Stimulated activated CD4-positive, alpha-beta T cell treated with anti-CD3 and anti-CD28 coated beads, Interleukin-1b, Interleukin-23, amount 100 ng/mL, for 4 hours (primary cell): ENCODE results near the gene PWWP2B.
A peak's percentile ranks its signal among the peaks of the same experiment; 100 is the strongest.

Experiments
- DNase-seq, 2 donors: peaks; one replicate each; pipeline ENCODE4 v3.0.0-alpha.2; 2020; ENCODE audit warnings: low read depth in 2 of 2

PWWP2B gene

DNA sequence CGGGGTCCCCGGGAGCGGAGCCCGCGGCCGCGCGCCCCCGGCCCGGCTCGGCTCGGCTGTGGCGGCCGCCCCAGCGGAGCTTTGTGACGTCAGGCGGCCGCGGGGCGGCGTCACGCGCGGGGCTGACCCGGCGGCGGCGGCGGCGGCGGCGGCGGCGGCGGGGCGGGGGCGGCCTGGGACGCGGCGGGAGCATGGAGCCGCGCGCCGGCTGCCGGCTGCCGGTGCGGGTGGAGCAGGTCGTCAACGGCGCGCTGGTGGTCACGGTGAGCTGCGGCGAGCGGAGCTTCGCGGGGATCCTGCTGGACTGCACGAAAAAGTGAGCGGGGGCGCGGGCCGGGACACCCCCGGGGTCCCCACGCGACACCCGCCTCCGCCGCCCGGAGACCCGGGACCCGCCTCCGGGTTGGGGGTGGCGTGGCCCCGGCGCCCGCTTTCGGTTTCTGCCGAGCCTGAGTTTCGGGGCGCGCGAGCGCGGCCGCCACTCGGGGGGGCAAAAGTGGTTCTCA, at the start of gene PWWP2B:
Gene PWWP2B (plus strand): TSS at position 165 of the 506 bp plus-strand sequence. CDS start 27 bp downstream, at position 192.
- peak; percentile 54 to 62 for DNase-seq

- DNase-seq, result no peak
Measured at GRCh38 chr10:132347211-132347930, 49.6 kb upstream of the PWWP2B start.

DNA sequence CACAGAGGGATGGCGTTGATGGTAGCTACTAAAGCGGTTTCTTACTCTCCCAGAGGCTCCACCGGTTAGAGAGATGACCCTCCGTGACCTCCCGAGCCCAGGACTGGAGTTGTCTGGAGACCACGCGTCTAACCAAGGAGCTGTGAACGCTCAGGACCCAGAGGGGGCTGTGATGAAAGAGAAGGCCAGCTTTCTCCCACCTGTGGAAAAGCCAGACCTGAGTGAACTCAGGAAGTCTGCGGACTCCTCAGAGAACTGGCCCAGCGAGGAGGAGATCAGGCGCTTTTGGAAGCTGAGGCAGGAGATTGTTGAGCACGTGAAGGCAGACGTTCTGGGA, 49.1 kb upstream of the PWWP2B start:
- no peak for DNase-seq

DNA sequence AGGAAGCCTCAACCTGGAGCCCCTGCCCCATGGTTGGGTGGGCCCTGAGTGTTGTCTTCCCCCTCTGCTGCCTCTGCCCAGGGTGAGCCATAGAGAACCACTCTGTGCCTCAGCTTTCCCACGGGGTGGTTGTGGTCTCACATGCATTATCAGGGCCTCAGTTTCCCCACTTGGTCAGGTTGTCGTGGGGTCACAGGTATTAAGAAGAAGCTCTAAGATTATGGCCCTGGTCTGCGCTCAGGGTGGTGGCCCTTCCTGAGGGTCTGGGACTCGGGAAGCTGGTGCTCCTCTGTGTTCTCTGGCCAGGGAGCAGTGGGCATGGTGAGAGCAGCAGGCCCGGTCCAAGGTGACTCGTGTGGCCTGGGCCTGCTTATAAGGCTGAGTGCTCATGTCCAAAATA, 47.2 kb upstream of the PWWP2B start:
- DNase-seq, result no peak

DNA sequence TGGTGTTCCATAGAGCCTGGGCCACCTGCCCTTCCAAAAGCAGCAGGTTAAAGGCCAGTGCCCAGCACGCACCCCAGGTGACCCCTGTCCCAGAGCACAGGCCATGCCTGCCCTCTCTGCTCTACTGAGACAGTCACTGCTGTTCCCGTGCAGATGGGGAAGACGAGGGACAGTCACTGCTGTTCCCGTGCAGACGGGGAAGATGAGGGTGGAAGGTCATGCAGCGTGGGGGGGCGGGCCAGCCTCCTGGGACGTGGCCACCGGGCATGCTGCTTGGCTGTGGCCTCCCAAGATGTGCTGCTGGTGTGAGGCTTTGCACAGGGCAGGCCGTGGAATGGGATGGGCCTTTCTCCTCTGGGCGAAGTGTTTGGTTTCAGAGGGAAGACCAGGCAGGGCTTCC, 46.6 kb upstream of the PWWP2B start:
- DNase-seq, result no peak

- no peak for DNase-seq
Measured at GRCh38 chr10:132350946-132351345, 46.1 kb upstream of the PWWP2B start.

GRCh38 chr10:132351611-132352010, 45.4 kb upstream of the PWWP2B start:
- no peak for DNase-seq

- peak; percentile 78 for DNase-seq
Measured at GRCh38 chr10:132352462-132353308, 44.3 kb upstream of the PWWP2B start.

DNA sequence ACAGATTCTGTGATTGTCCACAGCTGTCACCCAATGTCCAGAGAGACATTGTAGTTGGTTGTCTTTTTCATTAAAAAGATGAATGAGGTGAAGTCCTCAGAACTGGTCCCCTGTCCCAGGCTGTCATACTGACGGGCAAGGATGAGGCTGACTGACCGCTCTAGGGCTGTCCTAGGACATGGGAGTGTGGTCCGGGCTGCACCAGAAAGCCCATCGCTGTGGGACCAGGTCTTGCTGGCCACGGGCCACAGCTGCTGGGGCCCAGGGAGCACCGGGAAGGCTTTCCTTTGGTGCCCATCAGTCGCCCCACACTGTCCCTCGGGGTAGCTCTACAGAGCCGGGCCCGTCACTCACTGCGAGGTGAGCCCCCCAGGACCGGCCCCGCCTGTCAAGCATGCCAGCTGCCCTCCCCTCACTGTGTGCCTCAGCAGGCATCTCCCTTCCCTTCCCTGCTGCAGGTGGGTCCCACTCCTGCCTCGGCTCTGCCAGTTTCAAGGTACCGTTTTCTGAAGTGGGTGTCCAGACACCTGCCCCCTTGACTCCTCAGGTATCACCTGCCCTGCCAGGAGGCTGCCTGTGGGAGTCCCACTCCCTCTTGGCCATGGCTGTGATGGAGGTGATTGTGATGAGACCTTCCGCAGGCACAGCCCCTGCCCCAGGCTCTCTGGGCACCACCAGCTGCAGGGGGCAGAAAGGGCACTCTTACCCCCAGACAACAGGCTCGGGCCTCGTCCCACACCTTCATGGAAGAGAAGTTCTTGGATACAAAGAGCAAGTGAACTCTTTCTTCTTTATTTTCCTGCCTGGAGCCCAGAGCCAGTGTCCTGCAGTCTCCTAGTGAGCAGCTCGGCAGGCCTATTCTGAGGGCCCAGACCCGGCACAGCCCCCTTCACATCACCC, 43.3 kb upstream of the PWWP2B start:
- DNase-seq, result no peak

DNA sequence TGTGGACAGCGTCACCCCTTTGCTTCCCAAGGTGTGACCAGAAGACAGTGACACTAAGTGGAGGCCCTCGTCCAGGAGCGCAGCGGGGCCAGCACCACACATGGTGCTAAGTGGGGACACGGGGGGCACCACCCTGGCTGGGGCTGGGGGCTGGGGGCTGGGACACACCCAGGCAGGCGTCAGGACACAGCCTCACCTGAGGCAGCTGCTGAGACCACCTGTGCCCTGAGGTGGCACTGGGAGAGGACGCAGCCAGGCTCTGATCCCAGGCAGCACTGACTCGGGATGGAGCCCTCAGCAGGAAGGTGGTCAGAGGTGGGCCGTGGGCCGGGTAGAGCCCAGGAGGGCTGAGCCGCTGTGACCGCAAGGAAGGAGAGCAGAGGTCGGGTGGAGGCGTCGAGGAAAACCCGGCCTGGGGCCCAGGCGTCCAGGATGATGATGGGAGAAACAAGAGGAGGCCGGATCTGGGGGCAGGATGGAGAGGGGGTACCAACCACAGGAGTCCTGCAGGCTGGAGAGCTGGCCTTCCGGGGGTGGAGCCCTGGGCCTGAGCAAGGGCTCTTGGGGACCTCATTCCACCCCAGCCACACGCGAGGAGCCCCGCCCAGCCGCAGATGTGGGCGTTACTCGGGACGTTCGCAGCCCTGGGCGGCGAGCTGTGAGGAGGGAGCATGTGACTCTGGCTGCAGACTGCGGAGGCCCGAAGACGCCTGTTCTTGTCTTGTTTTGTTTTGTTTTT, 42.5 kb upstream of the PWWP2B start:
- DNase-seq, result no peak

- DNase-seq, result no peak
Measured at GRCh38 chr10:132355297-132355696, 41.7 kb upstream of the PWWP2B start.

DNA sequence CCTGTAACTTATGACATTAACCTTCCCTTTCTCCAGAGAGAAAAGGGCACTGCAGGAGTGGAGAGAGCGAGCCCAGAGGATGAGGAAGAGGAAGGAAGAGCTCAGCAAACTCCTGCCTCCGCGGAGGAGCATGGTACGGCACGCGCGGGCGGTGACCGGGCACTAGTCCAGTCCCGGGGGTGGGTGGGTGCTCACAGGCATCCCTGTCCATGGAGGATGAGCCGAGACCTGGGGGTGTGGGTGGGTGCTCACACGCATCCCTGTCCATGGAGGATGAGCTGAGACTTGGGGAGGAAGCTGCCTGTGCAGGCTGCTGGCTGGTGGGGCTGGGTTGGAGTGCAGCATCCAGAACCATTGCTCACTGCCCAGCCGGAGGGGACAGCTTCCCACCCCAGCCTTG, 41.2 kb upstream of the PWWP2B start:
- DNase-seq, result no peak

- no peak for DNase-seq
Measured at GRCh38 chr10:132356621-132357195, 40.3 kb upstream of the PWWP2B start.

DNA sequence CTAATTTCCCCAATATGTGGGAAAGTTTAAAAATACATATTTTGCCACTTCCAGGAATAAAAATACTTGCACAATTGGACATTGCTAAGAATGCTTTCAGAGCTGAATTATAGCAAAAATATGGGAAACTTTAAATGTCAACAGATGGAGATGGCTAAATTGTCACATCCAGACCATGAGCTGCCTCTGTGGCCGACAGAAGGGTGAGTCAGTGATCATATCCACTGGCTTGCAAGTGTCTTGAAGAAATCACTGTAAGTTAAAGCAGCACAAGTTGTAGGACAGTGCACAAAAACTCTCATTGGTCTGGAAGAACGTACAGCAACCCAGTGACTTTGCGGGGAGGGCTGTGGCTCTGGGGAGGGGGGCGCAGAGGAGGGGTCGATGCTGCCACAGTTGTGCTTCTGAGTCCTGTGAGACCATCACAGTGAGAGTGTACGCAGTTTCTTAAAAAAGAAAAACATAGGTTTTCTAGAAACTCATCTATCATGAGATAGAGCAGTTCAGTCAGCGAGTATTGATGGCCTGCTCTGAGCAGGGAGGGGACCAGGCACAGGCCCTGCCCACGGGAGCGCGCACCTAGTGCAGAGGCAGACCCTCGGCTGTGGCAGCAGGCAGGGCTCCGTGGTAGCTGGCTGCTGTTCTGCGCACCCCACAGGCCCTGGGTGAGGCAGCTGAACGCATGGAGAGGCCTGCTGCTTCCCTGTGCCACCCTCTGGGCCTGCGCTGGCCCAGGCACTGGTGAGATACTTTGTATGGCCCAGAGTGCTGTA, 39.5 kb upstream of the PWWP2B start:
- DNase-seq, result no peak

- DNase-seq, result no peak
Measured at GRCh38 chr10:132359305-132360040, 37.5 kb upstream of the PWWP2B start.

- peak in 1 of 2 donors; percentile 34 for DNase-seq
Measured at GRCh38 chr10:132360766-132361447, 36.1 kb upstream of the PWWP2B start.

DNA sequence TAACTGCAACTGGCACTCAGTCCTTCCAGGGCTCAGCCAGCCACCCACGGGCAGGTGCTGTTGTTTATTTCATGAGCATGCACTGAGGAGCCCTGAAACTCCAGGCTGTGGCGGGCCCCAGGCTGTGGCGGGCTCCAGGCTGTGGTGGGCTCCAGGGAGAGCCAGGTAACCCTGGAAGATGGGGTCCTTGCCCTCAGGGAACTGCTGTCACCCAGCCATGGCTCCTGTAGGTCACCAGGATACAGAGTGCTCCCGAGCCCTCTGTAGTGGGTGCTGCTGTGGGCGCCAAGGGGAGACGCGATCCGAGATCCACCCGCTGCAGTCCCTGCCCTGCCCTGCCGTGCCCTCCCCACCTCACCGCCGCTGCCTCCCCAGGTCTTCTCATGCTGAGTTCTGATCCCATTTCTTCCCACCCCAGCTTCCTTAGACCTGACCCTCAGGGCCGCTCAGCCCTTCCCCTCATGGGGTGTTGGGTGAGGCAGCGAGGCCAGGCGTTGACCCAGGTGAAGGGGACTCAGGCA, 35.4 kb upstream of the PWWP2B start:
- DNase-seq, result no peak

- no peak for DNase-seq
Measured at GRCh38 chr10:132362151-132362611, 34.8 kb upstream of the PWWP2B start.
